ENCODE results near the gene VPS52. TPM values are rescaled to one million over a fixed set of nuclear protein-coding genes. Genes with fewer than 3 reads are reported as not detected.
A peak's percentile ranks its signal among the peaks of the same experiment; 100 is the strongest.

The VPS52 gene
- total RNA-seq, 1 donor from 2014 or later = 67.4 TPM

DNA sequence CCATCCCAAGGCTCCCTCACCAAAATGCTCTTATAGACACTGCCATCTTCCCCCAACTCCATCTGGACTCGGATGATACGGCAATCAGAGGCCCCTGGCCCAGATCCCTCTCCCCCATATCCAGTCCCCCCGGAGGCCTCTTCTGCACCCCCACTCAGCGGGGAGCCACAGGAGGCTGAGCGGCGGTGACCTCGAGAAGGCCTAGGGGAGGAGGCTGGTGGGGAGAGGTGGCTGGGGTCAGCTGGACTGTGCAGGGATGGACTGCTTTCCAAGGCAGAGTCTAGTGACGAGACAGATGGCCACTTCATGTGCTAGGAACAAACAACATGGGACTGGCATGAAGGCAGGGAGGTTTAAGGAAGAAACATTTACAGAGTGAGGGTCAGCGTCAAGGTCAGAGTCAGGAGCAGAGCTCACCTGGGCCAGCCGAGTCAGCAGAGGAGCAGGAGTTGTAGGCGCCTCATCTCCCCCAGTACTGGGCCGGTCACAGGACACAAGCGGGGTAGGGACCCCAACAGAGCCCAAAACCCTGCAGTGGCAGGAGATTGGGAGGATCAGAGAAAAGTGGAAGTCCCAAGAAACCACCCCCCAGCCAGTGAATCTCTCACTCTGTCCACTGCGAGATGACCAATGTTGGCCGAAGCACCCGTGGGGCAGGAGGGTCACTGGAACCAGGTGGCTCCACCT lies 21.5 kb upstream of the VPS52 start:
- Mint-ChIP-seq H3K4me1 (ENCODE audit: unreplicated experiment) (peaks cover 31% of the 10 kb centered on the region), H3K36me3 (ENCODE audit: unreplicated experiment) (peaks cover 10% of the 10 kb centered on the region), H3K9me3 (ENCODE audit: unreplicated experiment) (no peaks in the 10 kb centered on the region), H3K27me3 (ENCODE audit: unreplicated experiment) (no peaks in the 10 kb centered on the region), H3K4me3 (ENCODE audit: unreplicated experiment) (no peak overlapping the region), H3K27ac (ENCODE audit: unreplicated experiment) (no peak overlapping the region)
- TF ChIP-seq, protein P1, sequence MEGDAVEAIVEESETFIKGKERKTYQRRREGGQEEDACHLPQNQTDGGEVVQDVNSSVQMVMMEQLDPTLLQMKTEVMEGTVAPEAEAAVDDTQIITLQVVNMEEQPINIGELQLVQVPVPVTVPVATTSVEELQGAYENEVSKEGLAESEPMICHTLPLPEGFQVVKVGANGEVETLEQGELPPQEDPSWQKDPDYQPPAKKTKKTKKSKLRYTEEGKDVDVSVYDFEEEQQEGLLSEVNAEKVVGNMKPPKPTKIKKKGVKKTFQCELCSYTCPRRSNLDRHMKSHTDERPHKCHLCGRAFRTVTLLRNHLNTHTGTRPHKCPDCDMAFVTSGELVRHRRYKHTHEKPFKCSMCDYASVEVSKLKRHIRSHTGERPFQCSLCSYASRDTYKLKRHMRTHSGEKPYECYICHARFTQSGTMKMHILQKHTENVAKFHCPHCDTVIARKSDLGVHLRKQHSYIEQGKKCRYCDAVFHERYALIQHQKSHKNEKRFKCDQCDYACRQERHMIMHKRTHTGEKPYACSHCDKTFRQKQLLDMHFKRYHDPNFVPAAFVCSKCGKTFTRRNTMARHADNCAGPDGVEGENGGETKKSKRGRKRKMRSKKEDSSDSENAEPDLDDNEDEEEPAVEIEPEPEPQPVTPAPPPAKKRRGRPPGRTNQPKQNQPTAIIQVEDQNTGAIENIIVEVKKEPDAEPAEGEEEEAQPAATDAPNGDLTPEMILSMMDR (IDR thresholded peaks at IDR 0.05) = no peak
- DNase-seq (ENCODE audit: extremely low spot score, unreplicated experiment) = no peak

DNA sequence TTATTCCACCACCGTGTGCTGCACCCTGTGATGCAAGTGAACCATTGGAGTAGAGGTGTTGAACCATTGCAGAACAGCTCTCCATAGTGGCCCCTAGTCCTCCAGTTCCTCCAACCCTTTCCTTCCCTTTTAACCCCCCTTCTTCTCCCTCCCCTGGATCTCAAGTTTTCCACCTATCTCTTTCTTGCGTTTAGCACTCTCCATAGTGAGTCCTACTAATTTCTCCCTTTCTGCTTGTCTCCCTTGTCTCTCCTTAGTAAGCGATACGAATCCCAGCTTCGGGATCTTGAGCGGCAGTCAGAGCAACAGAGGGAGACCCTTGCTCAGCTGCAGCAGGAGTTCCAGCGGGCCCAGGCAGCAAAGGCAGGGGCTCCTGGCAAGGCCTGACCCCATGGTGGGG lies 18.8 kb upstream of the VPS52 start:
- Mint-ChIP-seq H3K27ac (ENCODE audit: unreplicated experiment) (peak overlapping the region; percentile 89), H3K27me3 (ENCODE audit: unreplicated experiment) (no peaks in the 10 kb centered on the region), H3K4me1 (ENCODE audit: unreplicated experiment) (peaks cover 32% of the 10 kb centered on the region), H3K9me3 (ENCODE audit: unreplicated experiment) (no peaks in the 10 kb centered on the region), H3K4me3 (ENCODE audit: unreplicated experiment) (peak overlapping the region; percentile 98), H3K36me3 (ENCODE audit: unreplicated experiment) (peaks cover 20% of the 10 kb centered on the region)
- no peak for DNase-seq (ENCODE audit: extremely low spot score, unreplicated experiment)
- TF ChIP-seq, protein P1 (IDR thresholded peaks at IDR 0.05) = no peak

DNA sequence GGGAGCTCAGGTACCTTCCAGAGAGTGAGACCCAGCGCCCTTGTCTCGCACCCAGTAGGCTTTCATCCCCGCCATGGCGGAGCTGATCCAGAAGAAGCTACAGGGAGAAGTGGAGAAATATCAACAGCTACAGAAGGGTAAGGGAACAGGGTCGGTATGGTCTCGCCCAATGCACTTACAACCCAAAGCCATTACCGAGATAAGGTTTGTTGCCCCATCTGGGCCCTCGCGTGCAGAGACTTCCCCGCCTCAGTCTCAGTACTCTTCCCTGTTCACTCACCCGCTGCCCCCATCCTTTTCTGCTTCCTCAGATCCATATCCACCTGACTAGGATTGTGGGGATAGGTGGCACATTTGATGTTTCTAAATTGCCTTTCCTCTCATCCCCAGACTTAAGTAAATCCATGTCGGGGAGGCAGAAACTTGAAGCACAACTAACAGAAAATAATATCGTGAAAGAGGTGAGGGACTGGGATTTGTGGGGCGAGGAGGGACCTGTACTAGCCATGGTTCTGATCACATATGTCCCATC lies 18.2 kb upstream of the VPS52 start:
- peak overlapping the region; percentile 98 for H3K4me3 Mint-ChIP-seq (ENCODE audit: unreplicated experiment)
- TF ChIP-seq, protein P1 (IDR thresholded peaks at IDR 0.05) = no peak
- H3K4me1 Mint-ChIP-seq (ENCODE audit: unreplicated experiment) = peaks cover 32% of the 10 kb centered on the region
- DNase-seq (ENCODE audit: extremely low spot score, unreplicated experiment) = no peak
- H3K27ac Mint-ChIP-seq (ENCODE audit: unreplicated experiment) = peak overlapping the region; percentile 89
- H3K36me3 Mint-ChIP-seq (ENCODE audit: unreplicated experiment) = peaks cover 20% of the 10 kb centered on the region
- no peaks in the 10 kb centered on the region for H3K9me3 Mint-ChIP-seq (ENCODE audit: unreplicated experiment)
- H3K27me3 Mint-ChIP-seq (ENCODE audit: unreplicated experiment) = no peaks in the 10 kb centered on the region

DNA sequence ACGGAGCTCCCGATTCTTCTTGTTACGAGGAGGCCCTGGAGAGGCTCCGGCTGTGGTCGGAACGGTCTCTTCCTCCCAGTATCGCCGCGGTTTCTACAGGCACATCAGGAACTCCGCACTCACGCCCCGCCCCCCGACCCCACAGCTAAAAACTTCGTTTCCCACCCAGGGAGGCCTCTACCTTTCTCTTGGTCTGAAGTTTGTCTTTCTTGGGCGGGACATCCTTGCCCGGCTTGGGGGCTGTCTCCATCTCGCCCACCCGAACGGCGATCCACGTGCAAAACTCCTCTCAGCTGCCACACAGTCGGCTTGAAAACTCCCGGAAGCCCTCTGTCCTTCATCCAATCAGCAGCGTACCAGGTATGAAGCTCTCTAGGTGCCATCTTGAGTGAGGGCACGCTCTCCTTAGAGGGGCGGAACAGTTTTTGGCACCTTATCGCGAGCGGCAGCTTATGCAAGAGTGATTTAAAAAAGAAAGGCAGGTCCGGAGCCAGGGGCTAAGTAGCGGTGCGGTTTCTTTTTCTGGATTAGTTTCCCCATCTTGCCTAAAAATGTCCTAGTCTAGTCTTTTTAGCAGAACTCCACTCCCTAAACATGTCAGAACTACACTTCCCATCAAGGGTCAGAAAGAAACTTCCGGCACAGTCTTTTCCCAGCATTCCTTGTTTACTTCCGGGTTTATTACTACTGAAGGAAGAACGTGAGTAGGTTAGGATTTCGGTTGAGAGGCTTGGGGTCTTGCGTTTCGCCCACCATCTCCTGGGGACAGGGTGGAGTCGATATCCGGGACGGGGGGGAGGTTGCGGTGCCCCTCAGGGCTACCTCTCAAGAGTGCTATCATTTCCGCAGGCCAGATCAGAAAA lies 17.5 kb upstream of the VPS52 start, which contains the start of the genes PFDN6 and WDR46:
TSS of gene PFDN6 (plus strand) at position 681 of the 863 bp plus-strand sequence. CDS start 256 bp downstream, outside the sequence.
TSS of gene WDR46 (minus strand) at position 319 of the 863 bp plus-strand sequence. CDS start at position 250, 69 bp downstream.
- Mint-ChIP-seq H3K9me3 (ENCODE audit: unreplicated experiment) (no peaks in the 10 kb centered on the region), H3K27ac (ENCODE audit: unreplicated experiment) (peak within 1 kb of the TSS; percentile 89), H3K36me3 (ENCODE audit: unreplicated experiment) (peaks cover 20% of the 10 kb centered on the region), H3K4me3 (ENCODE audit: unreplicated experiment) (peak within 1 kb of the TSS; percentile 98), H3K4me1 (ENCODE audit: unreplicated experiment) (peaks cover 32% of the 10 kb centered on the region), H3K27me3 (ENCODE audit: unreplicated experiment) (no peaks in the 10 kb centered on the region)
- DNase-seq (ENCODE audit: extremely low spot score, unreplicated experiment) = no peak
- TF ChIP-seq, protein P1 (IDR thresholded peaks at IDR 0.05) = no peak

Data from osteocyte (in vitro differentiated cells).